K562 (cell line): ENCODE measurements around the gene C2orf92. TPM values are rescaled to one million over a fixed set of nuclear protein-coding genes. Genes with fewer than 3 reads are reported as not detected.

Source experiments
- MAFG ChIP-seq: fragments of 450-650 bp; conservative IDR thresholded peaks from 2 replicates; pipeline ENCODE4 v1.6.1; 2016; ENCODE audit warnings: missing genetic modification characterization, missing compliant biosample characterization
- NFIC ChIP-seq: fragments of 450-650 bp; IDR thresholded peaks from 2 replicates; pipeline ENCODE4 v1.6.1; 2017; ENCODE audit warnings: mild to moderate bottlenecking, inconsistent platforms
- NR2C1 ChIP-seq, 2 experiments: fragments of 450-650 bp; IDR thresholded peaks; 2 replicates each; pipeline ENCODE4 v1.6.1; 2017; ENCODE audit warnings: mild to moderate bottlenecking in 2 of 2, antibody characterized with exemption in 1 of 2, inconsistent platforms in 1 of 2, missing compliant biosample characterization in 1 of 2, missing genetic modification characterization in 1 of 2
- RBFOX2 ChIP-seq: fragments of 200-400 bp; formaldehyde crosslinking; IDR thresholded peaks from 2 replicates; pipeline ENCODE4 v1.6.1; 2017; ENCODE audit warnings: low read depth, mild to moderate bottlenecking, low read length, moderate library complexity
- RBM39 ChIP-seq: fragments of 200-400 bp; formaldehyde crosslinking; optimal IDR thresholded peaks from 2 replicates; pipeline ENCODE3; 2018; ENCODE audit warnings: low read depth, low read length
- ZNF354B ChIP-seq: fragments of 250-450 bp; sonication (Bioruptor Pico); IDR thresholded peaks from 2 replicates; pipeline ENCODE4 v1.4.0; 2020
- polyA plus RNA-seq, 8 experiments: library from polyadenylated mRNA; depleted of rRNA in 4 of 8; stranded (reverse) in 5 of 8; unstranded in 3 of 8; fragments of >200 nt; fragmentation: Nextera tagmentation in 2 of 8; fragmentation: Illumina TruSeq in 1 of 8; extraction: Ambion mirVana in 2 of 8; extraction: Trizol in 1 of 8; gene quantifications; 2 replicates each; pipeline versions ENCODE4 v1.2.1 to v1.2.3, GENCODE V29; 2011 to 2014; ENCODE audit warnings: inconsistent platforms in 1 of 8, missing spikeins in 1 of 8
- total RNA-seq, 7 experiments: library from RNA; depleted of rRNA in 6 of 7; stranded (reverse); fragments of >200 nt in 6 of 7; fragmentation: Illumina TruSeq in 2 of 7; extraction: Trizol in 2 of 7; gene quantifications; 2 replicates each; pipeline versions ENCODE4 v1.2.1 to v1.2.3, GENCODE V29; 2011 to 2021; ENCODE audit warnings: low replicate concordance in 1 of 7
- TF ChIP-seq, protein P1 (sequence below): IDR thresholded peaks from 2 replicates; pipeline ENCODE4 v1.6.1; 2016; ENCODE audit warnings: missing genetic modification characterization, missing compliant biosample characterization
- TF ChIP-seq, protein P2 (sequence below): fragments of 200-400 bp; formaldehyde crosslinking; IDR thresholded peaks from 2 replicates; pipeline ENCODE4 v1.6.1; 2017; ENCODE audit warnings: mild to moderate bottlenecking, low read depth, low read length, moderate library complexity
- TF ChIP-seq, protein P3 (sequence below), 2 experiments: fragments of 450-650 bp in 1 of 2; sonication (generic) in 1 of 2; formaldehyde crosslinking in 1 of 2; IDR thresholded peaks; 2 replicates each; pipeline versions ENCODE4 v1.7.1 to v1.9.0; 2016 to 2022; ENCODE audit warnings: inconsistent platforms in 1 of 2, mild to moderate bottlenecking in 1 of 2, missing genetic modification reagents in 1 of 2
- TF ChIP-seq, protein P4 (sequence below), 2 experiments: fragments of 450-650 bp; IDR thresholded peaks; 2 replicates each; pipeline ENCODE4 v1.6.1; 2018; ENCODE audit warnings: mild to moderate bottlenecking in 2 of 2, low read depth in 1 of 2; ENCODE audit not compliant: partially characterized antibody in 2 of 2

The C2orf92 gene
- total and polyA plus RNA-seq, 9 of the 15 experiments (the other 6 are each of a cell fraction or from before 2014, with no cell fraction given) = 0.65 to 6.8 (median 3.6) TPM

DNA sequence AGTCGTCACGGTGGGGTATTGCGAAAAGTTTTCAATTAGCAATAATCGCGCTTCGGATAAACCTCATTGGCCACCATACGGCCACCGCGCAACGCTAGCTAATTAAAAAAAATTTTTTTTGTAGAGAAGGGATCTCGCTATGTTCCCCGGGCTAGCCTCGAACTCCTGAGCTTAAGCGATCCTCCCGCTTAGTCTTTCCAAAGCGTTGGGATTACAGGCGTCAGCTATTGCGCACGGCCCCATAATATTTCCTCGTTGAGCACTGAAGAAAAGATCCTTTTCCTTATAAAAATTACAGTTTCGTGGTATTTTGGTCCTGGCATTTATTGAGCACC lies 4.9 kb upstream of the C2orf92 start (continued):
- TF ChIP-seq, protein P1, sequence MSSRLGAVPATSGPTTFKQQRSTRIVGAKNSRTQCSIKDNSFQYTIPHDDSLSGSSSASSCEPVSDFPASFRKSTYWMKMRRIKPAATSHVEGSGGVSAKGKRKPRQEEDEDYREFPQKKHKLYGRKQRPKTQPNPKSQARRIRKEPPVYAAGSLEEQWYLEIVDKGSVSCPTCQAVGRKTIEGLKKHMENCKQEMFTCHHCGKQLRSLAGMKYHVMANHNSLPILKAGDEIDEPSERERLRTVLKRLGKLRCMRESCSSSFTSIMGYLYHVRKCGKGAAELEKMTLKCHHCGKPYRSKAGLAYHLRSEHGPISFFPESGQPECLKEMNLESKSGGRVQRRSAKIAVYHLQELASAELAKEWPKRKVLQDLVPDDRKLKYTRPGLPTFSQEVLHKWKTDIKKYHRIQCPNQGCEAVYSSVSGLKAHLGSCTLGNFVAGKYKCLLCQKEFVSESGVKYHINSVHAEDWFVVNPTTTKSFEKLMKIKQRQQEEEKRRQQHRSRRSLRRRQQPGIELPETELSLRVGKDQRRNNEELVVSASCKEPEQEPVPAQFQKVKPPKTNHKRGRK (tag) = no peak
- TF ChIP-seq RBFOX2 (no peak), RBM39 (no peak), NFIC (no peak), ZNF354B (CRISPR knock-in tag) (no peak), MAFG (tag) (peak; percentile 63), NR2C1 (IDR thresholded peaks at IDR 0.05) (no peak), NR2C1 (tag; IDR thresholded peaks at IDR 0.05) (no peak)
- TF ChIP-seq, protein P2, sequence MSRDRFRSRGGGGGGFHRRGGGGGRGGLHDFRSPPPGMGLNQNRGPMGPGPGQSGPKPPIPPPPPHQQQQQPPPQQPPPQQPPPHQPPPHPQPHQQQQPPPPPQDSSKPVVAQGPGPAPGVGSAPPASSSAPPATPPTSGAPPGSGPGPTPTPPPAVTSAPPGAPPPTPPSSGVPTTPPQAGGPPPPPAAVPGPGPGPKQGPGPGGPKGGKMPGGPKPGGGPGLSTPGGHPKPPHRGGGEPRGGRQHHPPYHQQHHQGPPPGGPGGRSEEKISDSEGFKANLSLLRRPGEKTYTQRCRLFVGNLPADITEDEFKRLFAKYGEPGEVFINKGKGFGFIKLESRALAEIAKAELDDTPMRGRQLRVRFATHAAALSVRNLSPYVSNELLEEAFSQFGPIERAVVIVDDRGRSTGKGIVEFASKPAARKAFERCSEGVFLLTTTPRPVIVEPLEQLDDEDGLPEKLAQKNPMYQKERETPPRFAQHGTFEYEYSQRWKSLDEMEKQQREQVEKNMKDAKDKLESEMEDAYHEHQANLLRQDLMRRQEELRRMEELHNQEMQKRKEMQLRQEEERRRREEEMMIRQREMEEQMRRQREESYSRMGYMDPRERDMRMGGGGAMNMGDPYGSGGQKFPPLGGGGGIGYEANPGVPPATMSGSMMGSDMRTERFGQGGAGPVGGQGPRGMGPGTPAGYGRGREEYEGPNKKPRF = no peak
- TF ChIP-seq, protein P3, sequence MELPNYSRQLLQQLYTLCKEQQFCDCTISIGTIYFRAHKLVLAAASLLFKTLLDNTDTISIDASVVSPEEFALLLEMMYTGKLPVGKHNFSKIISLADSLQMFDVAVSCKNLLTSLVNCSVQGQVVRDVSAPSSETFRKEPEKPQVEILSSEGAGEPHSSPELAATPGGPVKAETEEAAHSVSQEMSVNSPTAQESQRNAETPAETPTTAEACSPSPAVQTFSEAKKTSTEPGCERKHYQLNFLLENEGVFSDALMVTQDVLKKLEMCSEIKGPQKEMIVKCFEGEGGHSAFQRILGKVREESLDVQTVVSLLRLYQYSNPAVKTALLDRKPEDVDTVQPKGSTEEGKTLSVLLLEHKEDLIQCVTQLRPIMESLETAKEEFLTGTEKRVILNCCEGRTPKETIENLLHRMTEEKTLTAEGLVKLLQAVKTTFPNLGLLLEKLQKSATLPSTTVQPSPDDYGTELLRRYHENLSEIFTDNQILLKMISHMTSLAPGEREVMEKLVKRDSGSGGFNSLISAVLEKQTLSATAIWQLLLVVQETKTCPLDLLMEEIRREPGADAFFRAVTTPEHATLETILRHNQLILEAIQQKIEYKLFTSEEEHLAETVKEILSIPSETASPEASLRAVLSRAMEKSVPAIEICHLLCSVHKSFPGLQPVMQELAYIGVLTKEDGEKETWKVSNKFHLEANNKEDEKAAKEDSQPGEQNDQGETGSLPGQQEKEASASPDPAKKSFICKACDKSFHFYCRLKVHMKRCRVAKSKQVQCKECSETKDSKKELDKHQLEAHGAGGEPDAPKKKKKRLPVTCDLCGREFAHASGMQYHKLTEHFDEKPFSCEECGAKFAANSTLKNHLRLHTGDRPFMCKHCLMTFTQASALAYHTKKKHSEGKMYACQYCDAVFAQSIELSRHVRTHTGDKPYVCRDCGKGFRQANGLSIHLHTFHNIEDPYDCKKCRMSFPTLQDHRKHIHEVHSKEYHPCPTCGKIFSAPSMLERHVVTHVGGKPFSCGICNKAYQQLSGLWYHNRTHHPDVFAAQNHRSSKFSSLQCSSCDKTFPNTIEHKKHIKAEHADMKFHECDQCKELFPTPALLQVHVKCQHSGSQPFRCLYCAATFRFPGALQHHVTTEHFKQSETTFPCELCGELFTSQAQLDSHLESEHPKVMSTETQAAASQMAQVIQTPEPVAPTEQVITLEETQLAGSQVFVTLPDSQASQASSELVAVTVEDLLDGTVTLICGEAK (IDR thresholded peaks at IDR 0.05) = 0 out of 2 replicates have a peak, but pooled peaks have one; percentile 32
- TF ChIP-seq, protein P3 (CRISPR knock-in tag; IDR thresholded peaks at IDR 0.05) = no peak
- TF ChIP-seq, protein P4, sequence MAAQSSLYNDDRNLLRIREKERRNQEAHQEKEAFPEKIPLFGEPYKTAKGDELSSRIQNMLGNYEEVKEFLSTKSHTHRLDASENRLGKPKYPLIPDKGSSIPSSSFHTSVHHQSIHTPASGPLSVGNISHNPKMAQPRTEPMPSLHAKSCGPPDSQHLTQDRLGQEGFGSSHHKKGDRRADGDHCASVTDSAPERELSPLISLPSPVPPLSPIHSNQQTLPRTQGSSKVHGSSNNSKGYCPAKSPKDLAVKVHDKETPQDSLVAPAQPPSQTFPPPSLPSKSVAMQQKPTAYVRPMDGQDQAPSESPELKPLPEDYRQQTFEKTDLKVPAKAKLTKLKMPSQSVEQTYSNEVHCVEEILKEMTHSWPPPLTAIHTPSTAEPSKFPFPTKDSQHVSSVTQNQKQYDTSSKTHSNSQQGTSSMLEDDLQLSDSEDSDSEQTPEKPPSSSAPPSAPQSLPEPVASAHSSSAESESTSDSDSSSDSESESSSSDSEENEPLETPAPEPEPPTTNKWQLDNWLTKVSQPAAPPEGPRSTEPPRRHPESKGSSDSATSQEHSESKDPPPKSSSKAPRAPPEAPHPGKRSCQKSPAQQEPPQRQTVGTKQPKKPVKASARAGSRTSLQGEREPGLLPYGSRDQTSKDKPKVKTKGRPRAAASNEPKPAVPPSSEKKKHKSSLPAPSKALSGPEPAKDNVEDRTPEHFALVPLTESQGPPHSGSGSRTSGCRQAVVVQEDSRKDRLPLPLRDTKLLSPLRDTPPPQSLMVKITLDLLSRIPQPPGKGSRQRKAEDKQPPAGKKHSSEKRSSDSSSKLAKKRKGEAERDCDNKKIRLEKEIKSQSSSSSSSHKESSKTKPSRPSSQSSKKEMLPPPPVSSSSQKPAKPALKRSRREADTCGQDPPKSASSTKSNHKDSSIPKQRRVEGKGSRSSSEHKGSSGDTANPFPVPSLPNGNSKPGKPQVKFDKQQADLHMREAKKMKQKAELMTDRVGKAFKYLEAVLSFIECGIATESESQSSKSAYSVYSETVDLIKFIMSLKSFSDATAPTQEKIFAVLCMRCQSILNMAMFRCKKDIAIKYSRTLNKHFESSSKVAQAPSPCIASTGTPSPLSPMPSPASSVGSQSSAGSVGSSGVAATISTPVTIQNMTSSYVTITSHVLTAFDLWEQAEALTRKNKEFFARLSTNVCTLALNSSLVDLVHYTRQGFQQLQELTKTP (IDR thresholded peaks at IDR 0.05; ENCODE audit: low read depth in 1 of 2, partially characterized antibody in 2 of 2) = peak in 1 of 2 experiments; percentile 50
